HepG2 (cell line): ENCODE measurements around the gene ZNF772. TPM values are rescaled to one million over a fixed set of nuclear protein-coding genes. Genes with fewer than 3 reads are reported as not detected.
A peak's percentile ranks its signal among the peaks of the same experiment; 100 is the strongest.

ENCODE experiments used
- ATAC-seq: fragments of 200-7000 bp; cut with Tn5 transposase; 3 replicates; pipeline ENCODE4 v1.9.1; 2020; ENCODE audit warnings: mild to moderate bottlenecking, moderate library complexity
- BruUV-seq: library from RNA; stranded (reverse); fragments of 400-500 nt; replicated peaks from 2 replicates; lab custom pipeline; 2021; lab: Mats Ljungman, UMichigan
- CTCF ChIA-PET: fragments of 300-600 bp; formaldehyde crosslinking; extraction: SDS; loops from one replicate; lab custom pipeline; 2021; ENCODE audit warnings: low total read pairs, inconsistent platforms, low intra/inter-chr PET ratio; lab: Yijun Ruan, JAX
- POLR2A ChIA-PET: fragments of 350-600 bp; sonication (Branson Sonifier 250); formaldehyde crosslinking; loops from one replicate; lab custom pipeline; 2020; ENCODE audit warnings: antibody characterized with exemption, inconsistent platforms; lab: Yijun Ruan, JAX
- DNase-seq: peaks from one replicate; pipeline ENCODE4 v3.0.0-alpha.2; 2015; ENCODE audit warnings: low spot score
- FAIRE-seq: peaks from 3 replicates; lab custom pipeline; 2011; peaks lifted over from hg19 to GRCh38; lab: Jason Lieb, UNC
- H2AFZ ChIP-seq: one replicate; pipeline ENCODE4 v1.6.1; 2011; ENCODE audit warnings: low read length, inconsistent platforms
- H3K27ac ChIP-seq: fragments of 300-600 bp; 3 replicates; pipeline ENCODE4 v1.8.0; 2011; ENCODE audit warnings: mixed run types, mild to moderate bottlenecking, mixed read lengths, low read length, inconsistent platforms; ENCODE audit not compliant: insufficient read depth; ENCODE audit errors: extremely low read length
- H3K27me3 ChIP-seq, 2 experiments: fragments of 200-600 bp in 1 of 2; 2 replicates in 1 of 2; 3 replicates in 1 of 2; pipeline versions ENCODE4 v1.6.0 to v1.8.0; 2011; ENCODE audit warnings: low read length in 2 of 2, mild to moderate bottlenecking in 2 of 2, moderate library complexity in 2 of 2, inconsistent platforms in 1 of 2; ENCODE audit not compliant: insufficient read depth in 2 of 2, control insufficient read depth in 1 of 2
- H3K36me3 ChIP-seq, 2 experiments: fragments of 200-600 bp in 1 of 2; replicated peaks in 1 of 2; 2 replicates in 1 of 2; 3 replicates in 1 of 2; pipeline versions ENCODE4 v1.5.1 to v1.8.0; 2011; ENCODE audit warnings: low read length in 2 of 2, inconsistent platforms in 1 of 2; ENCODE audit not compliant: insufficient read depth in 2 of 2, control insufficient read depth in 1 of 2
- H3K4me1 ChIP-seq: 2 replicates; pipeline ENCODE4 v1.5.1; 2012; ENCODE audit warnings: low read length, inconsistent platforms; ENCODE audit not compliant: insufficient read depth
- H3K4me2 ChIP-seq: 2 replicates; pipeline ENCODE4 v1.6.0; 2011; ENCODE audit warnings: low read depth, low read length, inconsistent platforms
- H3K4me3 ChIP-seq, 3 experiments: fragments of 200-600 bp in 1 of 3; sonication (generic), shearing (Covaris generic) in 1 of 3; replicated peaks in 1 of 3; 2 replicates each; pipeline ENCODE4 v1.5.1; 2011 to 2016; ENCODE audit warnings: low read length in 3 of 3, inconsistent platforms in 2 of 3, low read depth in 2 of 3, mild to moderate bottlenecking in 2 of 3, control low read depth in 1 of 3, mixed read lengths in 1 of 3; ENCODE audit not compliant: insufficient read depth in 1 of 3
- H3K79me2 ChIP-seq: one replicate; pipeline ENCODE4 v1.6.1; 2011; ENCODE audit warnings: low read length, inconsistent platforms; ENCODE audit not compliant: insufficient read depth
- H3K9ac ChIP-seq: 2 replicates; pipeline ENCODE4 v1.6.0; 2011; ENCODE audit warnings: mild to moderate bottlenecking, low read depth, low read length, inconsistent platforms; ENCODE audit not compliant: insufficient read depth
- H3K9me3 ChIP-seq: 2 replicates; pipeline ENCODE4 v1.5.1; 2012; ENCODE audit warnings: mild to moderate bottlenecking, low read length
- H4K20me1 ChIP-seq: 2 replicates; pipeline ENCODE4 v1.6.0; 2011; ENCODE audit warnings: inconsistent platforms, mild to moderate bottlenecking, low read length, moderate library complexity; ENCODE audit not compliant: insufficient read depth
- FOSL1 ChIP-seq: sonication (generic); formaldehyde crosslinking; IDR thresholded peaks from 2 replicates; pipeline ENCODE4 v1.9.0; 2021; ENCODE audit warnings: missing genetic modification reagents, borderline replicate concordance
- GATAD1 ChIP-seq: IDR thresholded peaks from 2 replicates; pipeline ENCODE4 v1.6.1; 2016; ENCODE audit warnings: missing genetic modification reagents, missing compliant biosample characterization
- KLF16 ChIP-seq, 2 experiments: sonication (generic) in 1 of 2; formaldehyde crosslinking in 1 of 2; IDR thresholded peaks; 2 replicates each; pipeline versions ENCODE4 v1.6.1 to v1.8.0; 2016 to 2023; ENCODE audit warnings: missing genetic modification reagents in 2 of 2, missing compliant biosample characterization in 1 of 2
- MAF1 ChIP-seq: sonication (generic); formaldehyde crosslinking; IDR thresholded peaks from 2 replicates; pipeline ENCODE4 v1.5.0; 2020; ENCODE audit warnings: missing genetic modification reagents, borderline replicate concordance
- MYC ChIP-seq: sonication (generic); formaldehyde crosslinking; IDR thresholded peaks from 2 replicates; pipeline ENCODE4 v1.9.0; 2021; ENCODE audit warnings: missing genetic modification reagents, borderline replicate concordance
- REL ChIP-seq: sonication (generic); formaldehyde crosslinking; conservative IDR thresholded peaks from 2 replicates; pipeline ENCODE4 v1.8.0; 2022; ENCODE audit warnings: mild to moderate bottlenecking, missing genetic modification reagents, moderate library complexity
- SMARCC2 ChIP-seq: fragments of 450-650 bp; IDR thresholded peaks from 2 replicates; pipeline ENCODE4 v1.6.1; 2017; ENCODE audit warnings: antibody characterized with exemption, mild to moderate bottlenecking
- SOX13 ChIP-seq, 3 experiments: fragments of 450-650 bp in 1 of 3; sonication (generic) in 1 of 3; formaldehyde crosslinking in 1 of 3; IDR thresholded peaks in 2 of 3; conservative IDR thresholded peaks in 1 of 3; 2 replicates each; pipeline versions ENCODE4 v1.5.0 to v1.6.1; 2016 to 2020; ENCODE audit warnings: antibody characterized with exemption in 1 of 3, mild to moderate bottlenecking in 1 of 3, missing compliant biosample characterization in 1 of 3, missing genetic modification reagents in 1 of 3, moderate library complexity in 1 of 3
- TOPORS ChIP-seq: sonication (generic); formaldehyde crosslinking; IDR thresholded peaks from 2 replicates; pipeline ENCODE4 v1.8.0; 2023; ENCODE audit warnings: mild to moderate bottlenecking, missing genetic modification reagents
- ZBTB3 ChIP-seq: sonication (generic); formaldehyde crosslinking; IDR thresholded peaks from 2 replicates; pipeline ENCODE4 v1.4.0; 2020; ENCODE audit warnings: low read depth, mild to moderate bottlenecking, moderate library complexity, missing genetic modification reagents, borderline replicate concordance
- ZC3H4 ChIP-seq: sonication (generic); formaldehyde crosslinking; IDR thresholded peaks from 2 replicates; pipeline ENCODE4 v1.4.0; 2020; ENCODE audit warnings: missing genetic modification reagents, borderline replicate concordance
- ZNF160 ChIP-seq: sonication (generic); formaldehyde crosslinking; IDR thresholded peaks from 2 replicates; pipeline ENCODE4 v1.8.0; 2022; ENCODE audit warnings: mild to moderate bottlenecking, inconsistent platforms, missing genetic modification reagents
- ZNF276 ChIP-seq: sonication (generic); formaldehyde crosslinking; IDR thresholded peaks from 2 replicates; pipeline ENCODE4 v1.4.0; 2020; ENCODE audit warnings: mild to moderate bottlenecking, low read depth, missing genetic modification reagents
- ZNF292 ChIP-seq: sonication (generic); formaldehyde crosslinking; IDR thresholded peaks from 2 replicates; pipeline ENCODE4 v1.8.1; 2022; ENCODE audit warnings: mild to moderate bottlenecking, low read depth, missing genetic modification reagents, borderline replicate concordance
- ZNF335 ChIP-seq: sonication (generic); formaldehyde crosslinking; IDR thresholded peaks from 2 replicates; pipeline ENCODE4 v1.4.0; 2020; ENCODE audit warnings: missing genetic modification reagents
- ZNF550 ChIP-seq: sonication (generic); formaldehyde crosslinking; IDR thresholded peaks from 2 replicates; pipeline ENCODE4 v1.4.0; 2020; ENCODE audit warnings: mild to moderate bottlenecking, missing genetic modification reagents, borderline replicate concordance
- ZNF644 ChIP-seq: IDR thresholded peaks from 2 replicates; pipeline ENCODE4 v1.6.1; 2016; ENCODE audit warnings: low read depth
- ZNF652 ChIP-seq: IDR thresholded peaks from 2 replicates; pipeline ENCODE4 v1.6.1; 2016; ENCODE audit warnings: low read depth, borderline replicate concordance
- ZNF660 ChIP-seq: sonication (generic); formaldehyde crosslinking; IDR thresholded peaks from 2 replicates; pipeline ENCODE4 v1.5.1; 2020; ENCODE audit warnings: mild to moderate bottlenecking, low read depth, missing genetic modification reagents, borderline replicate concordance
- ZNF670 ChIP-seq: sonication (generic); formaldehyde crosslinking; IDR thresholded peaks from 2 replicates; pipeline ENCODE4 v1.8.0; 2022; ENCODE audit warnings: mild to moderate bottlenecking, missing genetic modification reagents, borderline replicate concordance
- ZNF766 ChIP-seq: sonication (generic); formaldehyde crosslinking; IDR thresholded peaks from 2 replicates; pipeline ENCODE4 v1.5.0; 2020; ENCODE audit warnings: missing genetic modification reagents, borderline replicate concordance
- ZNF784 ChIP-seq: sonication (generic); formaldehyde crosslinking; IDR thresholded peaks from 2 replicates; pipeline ENCODE4 v1.5.1; 2020; ENCODE audit warnings: missing genetic modification reagents, mild to moderate bottlenecking, borderline replicate concordance
- WGBS: methylation state at CpG from one replicate; pipeline ENCODE4 v1.1.6; 2017; ENCODE audit warnings: low lambda C conversion rate; 5-methylcytosine and 5-hydroxymethylcytosine counted together
- in situ Hi-C: cut with HindIII; loops from 2 replicates; pipeline ENCODE4 v1.10.0; 2017; ENCODE audit warnings: low pct_unique_long_range_greater_than_20kb; ENCODE audit not compliant: extremely low pct_ligation_motif_present
- intact Hi-C: fragments of 100-400 bp; cut with micrococcal nuclease; formaldehyde crosslinking; loops from one replicate; pipeline ENCODE4 v1.10.0; 2022; ENCODE audit not compliant: unreplicated experiment
- polyA plus RNA-seq, 8 experiments: library from polyadenylated mRNA; depleted of rRNA in 3 of 8; stranded (reverse) in 7 of 8; unstranded in 1 of 8; fragments of >200 nt; fragmentation: Illumina TruSeq in 4 of 8; extraction: Trizol in 4 of 8; gene quantifications; 2 replicates each; pipeline versions ENCODE4 v1.2.1 to v1.2.3, GENCODE V29; 2011 to 2016; ENCODE audit warnings: low read depth in 4 of 8, missing spikeins in 1 of 8, mixed read lengths in 1 of 8; ENCODE audit not compliant: insufficient read depth in 1 of 8
- total RNA-seq, 5 experiments: library from RNA; depleted of rRNA; stranded (reverse); fragments of >200 nt; fragmentation: Illumina TruSeq; extraction: Trizol; gene quantifications; 2 replicates each; pipeline ENCODE4 v1.2.3, GENCODE V29; 2016; ENCODE audit warnings: low read depth in 1 of 5

Gene ZNF772
- total and polyA plus RNA-seq, 2 of the 13 experiments (the other 11 are each of a cell fraction or from before 2014, with no cell fraction given): 3.1 to 17.2 TPM

DNA sequence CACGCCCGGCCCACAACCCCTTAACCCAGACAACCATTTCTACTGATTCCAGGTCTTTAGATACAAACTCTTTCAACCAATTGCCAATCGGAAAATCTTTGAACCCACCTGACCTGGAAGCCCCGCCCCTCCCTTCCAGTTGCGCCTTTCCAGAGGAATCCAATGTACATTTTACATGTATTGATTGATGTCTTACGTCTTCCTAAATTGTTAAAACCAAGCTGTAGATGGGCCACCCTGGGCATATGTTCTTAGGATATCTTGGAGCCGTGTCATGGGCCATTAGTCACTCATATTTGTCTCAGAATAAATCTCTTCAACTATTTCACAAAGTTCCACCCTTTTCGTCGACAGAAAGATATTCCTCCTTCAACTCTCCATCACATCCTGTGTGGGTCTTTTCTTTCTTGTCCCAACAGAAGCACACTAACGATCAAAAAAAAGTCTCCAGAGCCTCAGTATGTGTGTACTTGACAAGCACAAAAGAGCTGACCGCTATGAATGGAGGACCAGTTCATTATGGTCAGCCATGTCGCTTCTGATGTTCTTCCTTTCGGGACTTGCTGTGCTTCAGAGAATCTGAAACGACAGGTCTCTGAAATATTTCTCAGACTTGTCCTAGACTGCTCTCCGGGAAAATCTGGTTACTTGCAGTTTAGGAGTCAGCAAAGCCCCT, 42.8 kb downstream of the ZNF772 start:
- in situ Hi-C loops (no loop called here), intact Hi-C loops (loop anchor here (2.0 kb wide), 1 partner anchor 28 kb away; no protein-coding TSS in a partner anchor)
- peak overlapping the region; percentile 80 for H3K9ac ChIP-seq
- POLR2A ChIA-PET: interaction anchor here (0.7 to 2.0 kb wide), 9 partner anchors 16 to 594 kb away, joined by 3 to 9 read pairs (median 3); partner anchors contain the start of genes PEG3, ZIM2, ZNF304 and ZNF419
- DNase-seq (no peak), ATAC-seq (peak; percentile 33), FAIRE-seq (no peak)
- peaks cover 4% of the 10 kb centered on the region; the same call in 1 of the 2 replicates for H4K20me1 ChIP-seq
- peak overlapping the region; percentile 78 for H3K4me2 ChIP-seq
- peak overlapping the region; percentile 70 for H3K27ac ChIP-seq
- CTCF ChIA-PET: no interaction called here
- peak overlapping the region; percentile 89 for H2AFZ ChIP-seq
- no peaks in the 10 kb centered on the region; a peak in 1 of 5 replicates for H3K27me3 ChIP-seq
- peaks cover 22% of the 10 kb centered on the region for H3K4me1 ChIP-seq
- 41% methylated on average over 15 of the region's 15 CpGs for WGBS
- H3K36me3 ChIP-seq: peaks cover 4 to 10% of the 10 kb centered on the region in 2 experiments
- peaks cover 41% of the 10 kb centered on the region for H3K79me2 ChIP-seq
- BruUV-seq: TSS peak; percentile 84
- peak overlapping the region; percentile 83 to 98 (median 88) for H3K4me3 ChIP-seq
- H3K9me3 ChIP-seq: no peaks in the 10 kb centered on the region
- no peak for TF ChIP-seq ZNF784
- 0 out of 2 replicates have a peak, but pooled peaks have one; percentile 37 for TF ChIP-seq ZNF644 (CRISPR knock-in tag)
- no peak for TF ChIP-seq ZNF335 (CRISPR knock-in tag)
- 0 out of 2 replicates have a peak, but pooled peaks have one; percentile 47 for TF ChIP-seq ZNF276 (CRISPR knock-in tag)
- 0 out of 2 replicates have a peak, but pooled peaks have one; percentile 3 for TF ChIP-seq TOPORS
- 0 out of 2 replicates have a peak, but pooled peaks have one; percentile 58 for TF ChIP-seq ZNF766
- TF ChIP-seq ZNF660 (CRISPR knock-in tag): no peak
- no peak for TF ChIP-seq MAF1 (CRISPR knock-in tag)
- no peak for TF ChIP-seq ZNF292
- TF ChIP-seq MYC: no peak
- no peak for TF ChIP-seq SMARCC2
- no peak for TF ChIP-seq ZC3H4 (CRISPR knock-in tag)
- TF ChIP-seq ZNF670 (CRISPR knock-in tag): no peak
- no peak for TF ChIP-seq ZNF550 (CRISPR knock-in tag)
- no peak for TF ChIP-seq SOX13 (IDR thresholded peaks at IDR 0.05)
- no peak for TF ChIP-seq SOX13 (CRISPR knock-in tag; conservative IDR thresholded peaks at IDR 0.05 in 1 of 2, IDR thresholded peaks at IDR 0.05 in 1 of 2)
- TF ChIP-seq GATAD1: no peak
- TF ChIP-seq ZBTB3 (CRISPR knock-in tag): 0 out of 2 replicates have a peak, but pooled peaks have one; percentile 23
- no peak for TF ChIP-seq KLF16 (CRISPR knock-in tag; IDR thresholded peaks at IDR 0.05)
- no peak for TF ChIP-seq ZNF160 (CRISPR knock-in tag)
- no peak for TF ChIP-seq FOSL1
- TF ChIP-seq REL (CRISPR knock-in tag): 0 out of 2 replicates have a peak, but pooled peaks have one; percentile 5
- no peak for TF ChIP-seq ZNF652 (CRISPR knock-in tag)
